ENCODE results near the gene TRIM9.

Gene TRIM9

GRCh38 chr14:50970886-50971781, 123.8 kb downstream of the TRIM9 start:
- no peak overlapping the region for H3K4me3 ChIP-seq (ENCODE audit: low read length)
- DNase-seq (ENCODE audit: low read depth) = no peak
- TF ChIP-seq CTCF (conservative IDR thresholded peaks at IDR 0.05; ENCODE audit: low read length) = no peak

- peak; percentile 63 for DNase-seq (ENCODE audit: low read depth)
- H3K4me3 ChIP-seq (ENCODE audit: low read length) = no peak overlapping the region
- no peak for TF ChIP-seq CTCF (conservative IDR thresholded peaks at IDR 0.05; ENCODE audit: low read length)
These were observed 127.1 kb downstream of the TRIM9 start for GRCh38 chr14:50967790-50968189.

GRCh38 chr14:50967103-50967502, 127.8 kb downstream of the TRIM9 start:
- no peak for TF ChIP-seq CTCF (conservative IDR thresholded peaks at IDR 0.05; ENCODE audit: low read length)
- no peak overlapping the region for H3K4me3 ChIP-seq (ENCODE audit: low read length)
- DNase-seq (ENCODE audit: low read depth) = peak; percentile 91

- DNase-seq (ENCODE audit: low read depth) = peak; percentile 93
- TF ChIP-seq CTCF (conservative IDR thresholded peaks at IDR 0.05; ENCODE audit: low read length) = no peak
- H3K4me3 ChIP-seq (ENCODE audit: low read length) = no peak overlapping the region
These were observed 130.1 kb downstream of the TRIM9 start for GRCh38 chr14:50964683-50965390.

GRCh38 chr14:50963919-50964318, 131.0 kb downstream of the TRIM9 start:
- H3K4me3 ChIP-seq (ENCODE audit: low read length) = no peak overlapping the region
- DNase-seq (ENCODE audit: low read depth) = no peak

GRCh38 chr14:50961605-50962221, 133.2 kb downstream of the TRIM9 start:
- DNase-seq (ENCODE audit: low read depth) = peak; percentile 86
- H3K4me3 ChIP-seq (ENCODE audit: low read length) = peak overlapping the region; percentile 40
- TF ChIP-seq CTCF (conservative IDR thresholded peaks at IDR 0.05; ENCODE audit: low read length) = no peak

More at GRCh38 chr14:50963919-50964318, 131.0 kb downstream of the TRIM9 start:
- TF ChIP-seq CTCF (conservative IDR thresholded peaks at IDR 0.05; ENCODE audit: low read length) = no peak

Measured in AG10803 (cell line).